Measurements from ENCODE around the gene ARHGAP1. TPM values are rescaled to one million over a fixed set of nuclear protein-coding genes. Genes with fewer than 3 reads are reported as not detected.

ARHGAP1 gene
- total RNA-seq, 1 donor from 2014 or later, result 104 TPM

- Histone ChIP-seq H3K9me3 (no peaks in the 10 kb centered on the region), H3K36me3 (peaks cover 73 to 74% of the 10 kb centered on the region in 2 donors), H3K4me3 (no peak overlapping the region), H3K27ac (peak overlapping the region; percentile 1 to 49), H3K4me1 (peaks cover 4 to 18% of the 10 kb centered on the region in 2 donors), H3K27me3 (no peaks in the 10 kb centered on the region)
- intact Hi-C loops (cut with DNase I), result no loop called here
- no peak for TF ChIP-seq CTCF (IDR thresholded peaks at IDR 0.05)
- no peak for DNase-seq (ENCODE audit: low spot score in 2 of 2)
Observed at GRCh38 chr11:46677169-46677568, 23.2 kb downstream of the ARHGAP1 start.

- H3K27ac ChIP-seq, result peak overlapping the region; percentile 81 to 84
- no peak overlapping the region for H3K4me3 ChIP-seq
- H3K27me3 ChIP-seq, result no peaks in the 10 kb centered on the region
- intact Hi-C loops (cut with DNase I), result no loop called here
- TF ChIP-seq CTCF (IDR thresholded peaks at IDR 0.05), result no peak
- peaks cover 73 to 74% of the 10 kb centered on the region in 2 donors for H3K36me3 ChIP-seq
- no peak for DNase-seq (ENCODE audit: low spot score in 2 of 2)
- H3K9me3 ChIP-seq, result no peaks in the 10 kb centered on the region
- peaks cover 4 to 18% of the 10 kb centered on the region in 2 donors for H3K4me1 ChIP-seq
Observed at GRCh38 chr11:46676436-46677158, 23.8 kb downstream of the ARHGAP1 start.

- intact Hi-C loops (cut with DNase I), result no loop called here
- H3K4me1 ChIP-seq, result peaks cover 4 to 18% of the 10 kb centered on the region in 2 donors
- H3K36me3 ChIP-seq, result peaks cover 72 to 73% of the 10 kb centered on the region in 2 donors
- H3K27me3 ChIP-seq, result no peaks in the 10 kb centered on the region
- no peak overlapping the region for H3K4me3 ChIP-seq
- peak overlapping the region; percentile 81 to 84 for H3K27ac ChIP-seq
- no peak for TF ChIP-seq CTCF (IDR thresholded peaks at IDR 0.05)
- H3K9me3 ChIP-seq, result no peaks in the 10 kb centered on the region
- no peak for DNase-seq (ENCODE audit: low spot score in 2 of 2)
Observed at GRCh38 chr11:46675949-46676348, 24.5 kb downstream of the ARHGAP1 start.

- TF ChIP-seq CTCF (IDR thresholded peaks at IDR 0.05), result peak in 1 of 3 experiments; percentile 17
Observed at GRCh38 chr11:46675288-46675851, 25.0 kb downstream of the ARHGAP1 start.

GRCh38 chr11:46674463-46675287 is 25.7 kb downstream of the ARHGAP1 start:
- Histone ChIP-seq H3K4me3 (no peak overlapping the region), H3K4me1 (peaks cover 4 to 18% of the 10 kb centered on the region in 2 donors), H3K27me3 (no peaks in the 10 kb centered on the region), H3K36me3 (peaks cover 64 to 73% of the 10 kb centered on the region in 2 donors), H3K27ac (peak overlapping the region; percentile 81 to 84), H3K9me3 (no peaks in the 10 kb centered on the region)
- DNase-seq (ENCODE audit: low spot score in 2 of 2), result no peak
- intact Hi-C loops (cut with DNase I), result no loop called here
- TF ChIP-seq CTCF (IDR thresholded peaks at IDR 0.05), result no peak

More at GRCh38 chr11:46675288-46675851, 25.0 kb downstream of the ARHGAP1 start:
- DNase-seq (ENCODE audit: low spot score in 2 of 2), result peak in 1 of 2 donors; percentile 80
- H3K36me3 ChIP-seq, result peaks cover 67 to 73% of the 10 kb centered on the region in 2 donors
- no peaks in the 10 kb centered on the region for H3K27me3 ChIP-seq
- no peaks in the 10 kb centered on the region for H3K9me3 ChIP-seq
- intact Hi-C loops (cut with DNase I), result no loop called here
- H3K4me3 ChIP-seq, result no peak overlapping the region
- peak overlapping the region; percentile 81 to 84 for H3K27ac ChIP-seq
- H3K4me1 ChIP-seq, result peaks cover 4 to 18% of the 10 kb centered on the region in 2 donors
